Left renal cortex interstitium (tissue), 4 donors: ENCODE results near the gene NLGN3. TPM values are rescaled to one million over a fixed set of nuclear protein-coding genes. Genes with fewer than 3 reads are reported as not detected.

Source experiments
- DNase-seq, 4 donors: peaks; one replicate each; pipeline ENCODE4 v3.0.0-alpha.2; 2013; ENCODE audit warnings: low read depth in 4 of 4, low spot score in 2 of 4, missing footprints in 1 of 4
- polyA plus RNA-seq, 4 donors: library from polyadenylated mRNA; unstranded; fragments of 120-200 nt; gene quantifications; one replicate each; pipeline ENCODE4 v1.2.1, GENCODE V29; 2013; ENCODE audit not compliant: insufficient read length in 4 of 4

The NLGN3 gene
- polyA plus RNA-seq, 4 donors, result 4.9 to 6.0 (median 5.4) TPM

DNA sequence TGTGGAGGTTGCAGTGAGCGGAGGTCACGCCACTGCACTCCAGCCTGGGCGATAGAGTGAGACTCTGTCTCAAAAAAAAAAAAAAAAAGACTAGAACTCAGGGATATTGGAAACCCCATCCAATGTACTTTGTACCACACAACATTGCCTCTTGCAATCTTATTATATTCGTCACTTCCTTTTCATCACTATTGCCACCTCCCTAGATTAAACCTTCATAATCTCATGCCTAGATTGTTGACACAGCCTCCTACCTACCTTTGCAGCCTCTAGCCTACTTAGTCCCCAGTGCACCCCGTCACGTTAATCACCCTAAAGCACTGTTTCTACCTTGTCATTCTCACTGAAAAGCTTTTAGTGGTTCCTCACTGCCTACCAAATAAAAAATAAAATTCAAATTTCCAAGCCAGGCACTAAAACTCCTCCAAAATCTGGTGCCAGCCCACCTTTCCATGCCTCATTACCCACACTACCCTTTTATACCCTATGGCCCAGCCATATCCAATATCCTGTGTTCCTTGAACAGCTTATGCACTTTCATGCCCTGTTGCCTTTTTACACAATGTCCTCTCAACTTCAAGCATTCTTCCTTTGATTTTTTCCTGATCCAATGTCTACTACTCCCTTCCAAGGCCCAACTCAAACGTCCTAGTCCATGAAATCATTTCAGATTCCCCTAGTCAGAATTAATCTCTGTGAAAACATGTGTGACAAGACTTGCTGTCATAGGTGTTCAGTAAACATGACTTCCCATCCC lies 54.8 kb downstream of the NLGN3 start:
- DNase-seq, result no peak

DNA sequence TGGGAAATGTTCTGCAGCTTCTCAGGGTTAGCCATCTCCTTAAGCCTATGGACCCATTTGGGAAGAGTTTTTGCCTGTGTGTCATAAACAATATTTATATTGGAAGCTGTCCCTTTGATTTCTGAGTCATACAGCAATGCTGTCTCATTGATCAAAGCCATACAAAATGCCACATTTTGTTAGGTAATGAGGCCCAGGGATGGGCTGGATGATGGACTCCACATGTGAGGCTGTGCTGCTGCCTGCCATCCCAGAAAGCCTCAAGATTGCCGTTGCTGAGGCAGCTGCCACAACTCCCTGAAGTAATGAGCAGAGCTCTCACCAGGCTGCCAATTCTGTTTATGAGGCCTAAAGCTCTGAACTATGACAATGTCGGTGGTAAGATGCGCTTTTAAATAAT lies 66.2 kb downstream of the NLGN3 start:
- DNase-seq, result no peak

DNA sequence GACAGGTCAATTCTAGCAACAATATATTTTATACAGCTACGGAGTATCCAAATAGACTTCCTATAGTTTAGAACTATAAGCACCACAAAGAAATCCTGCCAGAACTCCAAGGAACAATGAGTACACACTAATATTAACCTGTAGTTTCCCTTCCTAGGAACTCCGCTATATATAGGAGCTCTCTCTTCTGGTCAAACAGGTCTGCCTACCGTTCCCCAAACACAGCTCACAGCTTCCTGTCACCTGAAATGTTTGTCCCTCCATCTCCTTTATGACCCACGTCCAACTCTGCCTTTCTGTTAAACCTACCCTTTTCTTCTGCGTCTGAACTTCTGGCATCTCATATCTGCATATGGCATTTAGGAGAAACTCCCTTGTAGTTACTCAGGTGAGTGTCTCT lies 67.9 kb downstream of the NLGN3 start:
- no peak for DNase-seq

DNA sequence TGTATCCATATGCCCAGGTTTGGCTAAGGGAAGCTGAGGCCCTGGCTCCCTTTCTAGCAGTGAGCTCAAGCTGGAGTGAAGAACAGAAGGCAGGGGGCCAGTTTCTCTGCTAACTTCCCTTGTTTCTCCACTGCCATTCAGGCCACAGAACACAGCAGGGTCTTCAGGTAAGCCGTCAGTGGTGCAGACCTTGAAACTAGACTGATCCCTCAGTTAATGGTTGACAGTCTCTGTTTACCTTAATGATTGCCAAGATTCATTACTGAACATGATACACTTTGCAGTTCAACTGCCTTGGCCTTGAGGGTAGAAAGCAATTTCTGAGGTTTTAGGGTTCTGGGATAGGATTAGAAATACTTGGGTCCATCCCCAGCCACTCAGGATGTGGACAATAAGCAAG lies 69.5 kb downstream of the NLGN3 start:
- DNase-seq, result no peak

DNA sequence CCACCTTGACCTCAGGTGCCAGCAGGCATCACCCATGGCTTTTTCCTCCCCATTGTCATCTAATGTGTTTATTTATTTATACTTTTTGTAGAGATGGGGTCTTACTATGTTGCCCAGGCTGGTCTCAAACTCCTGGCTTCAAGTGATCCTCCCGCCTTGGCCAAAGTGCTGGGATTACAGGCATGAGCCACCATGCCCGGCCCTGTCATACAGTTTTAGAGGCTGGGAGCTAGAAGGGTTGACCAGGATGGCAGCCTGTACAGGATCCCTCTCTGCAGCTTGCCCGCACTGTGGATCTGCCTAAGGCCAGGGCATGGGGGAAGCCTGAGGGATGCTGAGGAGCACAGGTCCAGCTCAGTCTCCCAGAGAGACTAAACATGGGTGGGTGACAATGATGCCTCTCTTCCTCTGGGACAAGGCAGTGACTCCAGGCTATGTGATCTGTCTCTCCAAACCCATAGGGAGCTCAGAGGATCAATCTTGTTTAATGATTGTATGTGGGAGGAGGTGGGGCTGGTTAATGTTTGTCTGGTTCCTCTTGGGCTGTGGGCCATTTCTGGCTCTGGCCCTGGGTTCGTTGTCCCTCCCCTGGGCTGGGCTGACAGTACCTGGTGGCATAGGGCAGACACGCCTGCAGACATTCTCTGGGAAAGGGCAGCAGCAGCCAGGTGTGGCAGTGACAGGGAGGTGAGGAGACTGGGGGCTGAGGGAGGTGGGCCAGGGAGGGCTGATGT lies 70.1 kb downstream of the NLGN3 start:
- DNase-seq, result no peak

DNA sequence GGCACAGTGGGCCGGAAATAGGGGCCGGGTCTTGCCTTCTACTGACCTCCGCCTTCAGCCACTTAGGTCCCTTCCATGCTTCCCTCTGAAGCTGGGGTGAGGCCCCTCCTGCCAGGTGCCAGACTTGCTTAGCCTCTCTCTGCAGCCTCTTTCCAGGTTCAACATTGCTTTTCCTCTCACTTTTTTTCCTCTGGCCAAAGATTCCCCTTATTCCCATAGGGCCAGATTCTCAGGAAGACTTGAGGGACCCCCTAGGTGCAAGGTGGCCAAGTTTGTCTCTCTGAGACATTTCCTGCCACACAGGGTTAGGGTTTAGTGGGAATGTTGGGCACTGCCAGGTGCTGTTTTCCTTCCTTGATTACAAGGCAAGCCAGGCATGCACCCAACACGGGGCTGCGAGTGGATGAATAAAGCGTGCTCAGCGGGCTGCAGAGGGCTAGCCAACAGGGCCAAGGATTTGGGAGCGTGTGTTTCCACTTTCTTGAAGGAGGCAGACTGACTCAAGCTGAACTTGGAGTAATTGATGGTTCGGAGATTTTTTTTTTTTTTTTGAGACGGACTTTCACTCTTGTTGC lies 70.8 kb downstream of the NLGN3 start:
- no peak for DNase-seq

DNA sequence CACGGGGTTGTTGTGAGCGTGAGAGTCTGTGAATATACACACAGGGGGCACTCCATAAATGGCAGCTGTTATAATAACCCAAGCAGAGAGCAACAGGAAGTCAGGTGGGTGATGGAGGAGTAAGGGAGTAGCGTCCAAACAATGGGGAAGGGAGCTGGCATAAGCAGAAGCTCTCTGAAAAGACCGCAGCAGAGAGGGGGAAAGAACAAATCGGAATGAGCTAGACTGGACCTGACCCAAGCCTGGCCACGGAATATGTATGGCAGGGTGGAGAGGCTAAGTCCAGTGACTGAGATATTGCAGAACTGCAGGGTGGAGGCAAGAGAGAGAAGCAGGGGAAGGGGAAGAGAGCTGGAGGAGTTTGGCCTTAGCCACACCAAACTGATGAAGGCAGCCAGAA lies 71.8 kb downstream of the NLGN3 start:
- DNase-seq, result no peak

DNA sequence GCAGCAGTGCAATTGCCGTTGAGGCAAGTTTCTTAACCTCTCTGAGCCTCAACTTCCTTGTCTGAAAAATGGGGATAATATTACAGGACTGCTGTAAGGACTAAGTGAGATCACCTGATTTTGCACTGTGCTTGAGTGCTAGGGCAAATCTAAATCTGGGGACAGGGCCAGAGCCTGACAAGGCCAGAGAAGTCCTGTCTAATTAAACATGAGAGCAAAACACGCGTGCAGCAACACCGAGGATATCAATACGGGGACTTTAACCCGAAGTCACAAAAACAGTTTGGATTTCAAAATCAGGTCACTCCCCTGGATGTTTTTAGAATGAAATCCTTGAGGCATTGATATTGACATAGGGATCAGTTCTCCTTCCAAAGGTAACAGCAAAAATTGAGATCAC lies 72.7 kb downstream of the NLGN3 start:
- DNase-seq, result no peak

Other genes starting within 250 kb of the NLGN3 start
- gene TEX11, start 236.1 kb upstream of the NLGN3 start, polyA plus RNA-seq, result under 1 TPM; 0.08 to 0.14 (median 0.09) TPM
- gene SLC7A3, start 213.7 kb upstream of the NLGN3 start, polyA plus RNA-seq, result 1 to 10 TPM; 2.3 to 2.7 (median 2.5) TPM
- 10 to 100 TPM; 48.0 to 62.0 (median 55.3) TPM for gene SNX12, start 76.5 kb upstream of the NLGN3 start, polyA plus RNA-seq
- gene FOXO4, start 49.0 kb upstream of the NLGN3 start, polyA plus RNA-seq, result 10 to 100 TPM; 25.5 to 29.1 (median 25.9) TPM
- gene CXorf65, start 38.1 kb upstream of the NLGN3 start, polyA plus RNA-seq, result under 1 TPM in 2 of 4 donors, not detected in 2; 0.54 to 0.60 TPM
- gene IL2RG, start 33.3 kb upstream of the NLGN3 start, polyA plus RNA-seq, result 1 to 10 TPM in 3 of 4 donors, under 1 TPM in 1; 0.88 to 1.7 (median 1.3) TPM
- 10 to 100 TPM; 29.2 to 69.2 (median 44.1) TPM for gene MED12, start 26.2 kb upstream of the NLGN3 start, polyA plus RNA-seq
- 10 to 100 TPM; 39.5 to 48.2 (median 45.5) TPM for gene GJB1, start 78.4 kb downstream of the NLGN3 start, polyA plus RNA-seq
- gene ZMYM3, start 109.3 kb downstream of the NLGN3 start, polyA plus RNA-seq, result 10 to 100 TPM; 50.1 to 74.4 (median 58.1) TPM
- 100 to 1,000 TPM; 571 to 672 (median 620) TPM for gene NONO, start 138.8 kb downstream of the NLGN3 start, polyA plus RNA-seq
- gene ITGB1BP2, start 156.9 kb downstream of the NLGN3 start, polyA plus RNA-seq, result 1 to 10 TPM in 2 of 4 donors, under 1 TPM in 2; 0.62 to 2.9 (median 1.9) TPM
- 10 to 100 TPM; 31.5 to 54.2 (median 41.9) TPM for gene TAF1, start 221.5 kb downstream of the NLGN3 start, polyA plus RNA-seq